GM12872 (cell line): ENCODE measurements around the gene GRHL3.

Experiments
- CTCF ChIP-seq: IDR thresholded peaks from 3 replicates; pipeline ENCODE4 v1.5.1; 2011; ENCODE audit warnings: low read depth, mild to moderate bottlenecking, low read length, moderate library complexity; ENCODE audit not compliant: insufficient read depth

The GRHL3 gene

GRCh38 chr1:24329331-24329730, 10.2 kb downstream of the GRHL3 start:
- TF ChIP-seq CTCF, result no peak

- no peak for TF ChIP-seq CTCF
Measured at GRCh38 chr1:24329797-24330543, 10.8 kb downstream of the GRHL3 start.

- TF ChIP-seq CTCF, result no peak
Measured at GRCh38 chr1:24331961-24332673, 13.0 kb downstream of the GRHL3 start.

- TF ChIP-seq CTCF, result no peak
Measured at GRCh38 chr1:24336075-24336474, 16.9 kb downstream of the GRHL3 start.

- TF ChIP-seq CTCF, result no peak
Measured at GRCh38 chr1:24337455-24337854, 18.3 kb downstream of the GRHL3 start.

- no peak for TF ChIP-seq CTCF
Measured at GRCh38 chr1:24338447-24338846, 19.3 kb downstream of the GRHL3 start.

GRCh38 chr1:24339996-24340395, 20.8 kb downstream of the GRHL3 start:
- TF ChIP-seq CTCF, result no peak
